Mesenchymal stem cell (in vitro differentiated cells and primary cell): Measurements from ENCODE around the gene COPS9. TPM values are rescaled to one million over a fixed set of nuclear protein-coding genes. Genes with fewer than 3 reads are reported as not detected.

Source experiments
- DNase-seq: peaks from one replicate; pipeline ENCODE4 v3.0.0-alpha.2; 2013
- H2AFZ ChIP-seq: one replicate; pipeline ENCODE4 v1.6.1; 2013; ENCODE audit warnings: low read depth, mild to moderate bottlenecking, control low read depth, inconsistent platforms, low read length, moderate library complexity
- H2AK5ac ChIP-seq: 2 replicates; pipeline ENCODE4 v1.6.1; 2013; ENCODE audit warnings: low read length, moderate library complexity, mild to moderate bottlenecking, inconsistent platforms; ENCODE audit not compliant: severe bottlenecking
- H2BK120ac ChIP-seq: one replicate; pipeline ENCODE4 v1.6.1; 2013; ENCODE audit warnings: low read depth, mild to moderate bottlenecking, inconsistent platforms, low read length, moderate library complexity
- H2BK12ac ChIP-seq, 2 experiments: one replicate each; pipeline ENCODE4 v1.6.1; 2013; ENCODE audit warnings: inconsistent platforms in 2 of 2, low read length in 2 of 2, mild to moderate bottlenecking in 2 of 2, moderate library complexity in 2 of 2, control low read depth in 1 of 2
- H2BK15ac ChIP-seq: one replicate; pipeline ENCODE4 v1.6.1; 2013; ENCODE audit warnings: mild to moderate bottlenecking, low read depth, inconsistent platforms; ENCODE audit not compliant: poor library complexity, severe bottlenecking
- H2BK5ac ChIP-seq: 2 replicates; pipeline ENCODE4 v1.6.1; 2013; ENCODE audit warnings: low read depth, mild to moderate bottlenecking, low read length, control low read depth, inconsistent platforms; ENCODE audit not compliant: poor library complexity, severe bottlenecking
- H3K14ac ChIP-seq, 2 experiments: one replicate each; pipeline ENCODE4 v1.6.1; 2013; ENCODE audit warnings: inconsistent platforms in 2 of 2, low read length in 2 of 2, control low read depth in 1 of 2, mild to moderate bottlenecking in 1 of 2, moderate library complexity in 1 of 2
- H3K18ac ChIP-seq, 2 experiments: one replicate each; pipeline ENCODE4 v1.6.1; 2013; ENCODE audit warnings: inconsistent platforms in 2 of 2, low read length in 2 of 2, control low read depth in 1 of 2, low read depth in 1 of 2, mild to moderate bottlenecking in 1 of 2
- H3K23ac ChIP-seq, 2 experiments: one replicate each; pipeline ENCODE4 v1.6.1; 2013; ENCODE audit warnings: inconsistent platforms in 2 of 2, low read length in 2 of 2, mild to moderate bottlenecking in 2 of 2, moderate library complexity in 2 of 2, control low read depth in 1 of 2
- H3K27ac ChIP-seq: 2 replicates; pipeline ENCODE4 v1.5.1; 2013; ENCODE audit warnings: mild to moderate bottlenecking, moderate library complexity, low read length, control low read depth, inconsistent platforms; ENCODE audit not compliant: poor library complexity, severe bottlenecking
- H3K27me3 ChIP-seq, 2 experiments: 2 replicates each; pipeline versions ENCODE4 v1.6.1 to v1.7.0; 2013; ENCODE audit warnings: low read length in 2 of 2, mild to moderate bottlenecking in 2 of 2, moderate library complexity in 2 of 2, control low read depth in 1 of 2, inconsistent platforms in 1 of 2; ENCODE audit not compliant: control insufficient read depth in 1 of 2, insufficient read depth in 1 of 2
- H3K36me3 ChIP-seq, 2 experiments: 2 replicates each; pipeline versions ENCODE4 v1.6.1 to v1.7.0; 2013; ENCODE audit warnings: low read length in 2 of 2, control low read depth in 1 of 2, inconsistent platforms in 1 of 2, low read depth in 1 of 2, mild to moderate bottlenecking in 1 of 2; ENCODE audit not compliant: insufficient read depth in 2 of 2, control insufficient read depth in 1 of 2
- H3K4ac ChIP-seq, 2 experiments: one replicate each; pipeline ENCODE4 v1.6.1; 2013; ENCODE audit warnings: inconsistent platforms in 2 of 2, low read length in 2 of 2, mild to moderate bottlenecking in 2 of 2, moderate library complexity in 2 of 2, control low read depth in 1 of 2, low read depth in 1 of 2
- H3K4me1 ChIP-seq: 2 replicates; pipeline ENCODE4 v1.6.1; 2013; ENCODE audit warnings: low read depth, low read length, control low read depth; ENCODE audit not compliant: control insufficient read depth, insufficient read depth
- H3K4me2 ChIP-seq: 2 replicates; pipeline ENCODE4 v1.6.1; 2013; ENCODE audit warnings: low read length, mild to moderate bottlenecking, inconsistent platforms; ENCODE audit not compliant: poor library complexity, severe bottlenecking
- H3K4me3 ChIP-seq, 2 experiments: 2 replicates each; pipeline versions ENCODE4 v1.5.1 to v1.7.0; 2013; ENCODE audit warnings: low read length in 2 of 2, mild to moderate bottlenecking in 2 of 2, control low read depth in 1 of 2, low read depth in 1 of 2; ENCODE audit not compliant: insufficient read depth in 1 of 2
- H3K79me1 ChIP-seq: replicated peaks from 2 replicates; pipeline ENCODE4 v1.6.1; 2013; ENCODE audit warnings: mild to moderate bottlenecking, control low read depth, low read length, inconsistent platforms; ENCODE audit not compliant: poor library complexity, severe bottlenecking
- H3K9ac ChIP-seq: 2 replicates; pipeline ENCODE4 v1.7.0; 2013; ENCODE audit warnings: mild to moderate bottlenecking, low read length, moderate library complexity
- H3K9me3 ChIP-seq: 2 replicates; pipeline ENCODE4 v1.7.0; 2013; ENCODE audit warnings: mild to moderate bottlenecking, low read length; ENCODE audit not compliant: control insufficient read depth
- H4K8ac ChIP-seq: one replicate; pipeline ENCODE4 v1.6.1; 2013; ENCODE audit warnings: inconsistent platforms, mild to moderate bottlenecking, low read length, moderate library complexity
- H4K91ac ChIP-seq: one replicate; pipeline ENCODE4 v1.6.1; 2013; ENCODE audit warnings: mild to moderate bottlenecking, low read length, inconsistent platforms
- WGBS: methylation state at CpG from one replicate; pipeline ENCODE4 v1.1.7; 2013; ENCODE audit warnings: mixed read lengths; 5-methylcytosine and 5-hydroxymethylcytosine counted together
- polyA plus RNA-seq, 2 experiments: library from polyadenylated mRNA; stranded (reverse); fragments of 200-250 nt; gene quantifications; one replicate each; pipeline ENCODE4 v1.2.3, GENCODE V29; 2013

COPS9 gene
- 322 TPM for polyA plus RNA-seq (2013, experiment 1 of 2)
- 340 TPM for polyA plus RNA-seq (2013, experiment 2 of 2)

DNA sequence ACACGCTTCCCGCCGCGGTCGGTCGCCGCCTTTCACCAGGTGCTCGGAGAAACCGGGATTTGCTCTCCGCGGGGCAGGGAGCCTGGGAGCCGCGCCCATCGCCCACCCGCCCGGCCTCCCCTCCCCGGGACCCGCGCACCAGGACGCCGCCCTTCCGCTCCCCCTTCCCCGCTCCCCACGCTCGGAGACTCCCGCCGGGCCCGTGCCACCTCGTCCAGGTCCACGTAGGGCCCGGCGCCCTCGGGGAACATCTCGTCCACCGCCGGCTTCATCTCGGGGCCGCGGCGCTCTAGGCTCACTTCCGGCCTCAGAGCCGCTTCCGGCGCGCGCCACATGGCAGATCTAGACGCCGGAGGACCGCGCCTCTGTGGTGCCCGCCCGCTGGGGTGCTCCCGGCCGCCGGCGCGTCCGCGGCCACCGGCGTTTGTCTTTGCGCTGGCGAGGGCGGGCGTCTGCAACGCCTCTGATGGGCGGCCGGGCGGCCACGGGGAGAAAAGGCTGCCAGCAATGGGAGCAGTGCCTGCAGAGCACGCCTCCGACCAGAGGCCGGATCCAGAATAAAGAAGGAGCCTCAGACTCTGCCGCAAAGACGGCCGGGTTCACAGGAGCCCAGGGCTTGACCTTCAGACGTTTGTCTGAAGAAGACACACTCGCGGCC is at the start of gene COPS9:
TSS of gene COPS9 (minus strand) at position 293 of the 658 bp plus-strand sequence. CDS start at position 272, 21 bp downstream.
- under 1% methylated on average over 79 of the region's 79 CpGs for WGBS
- peak within 1 kb of the TSS in 1 of 2 experiments; percentile 44 for H3K14ac ChIP-seq
- peak within 1 kb of the TSS; percentile 52 to 82 for H3K18ac ChIP-seq
- peak within 1 kb of the TSS; percentile 80 for H3K4me2 ChIP-seq
- peak; percentile 89 for DNase-seq
- peak within 1 kb of the TSS; percentile 57 to 66 for H3K4ac ChIP-seq
- peak within 1 kb of the TSS; percentile 92 for H2AFZ ChIP-seq
- H2BK120ac ChIP-seq, result no peak within 1 kb of the TSS
- no peak within 1 kb of the TSS for H2BK5ac ChIP-seq
- H3K4me3 ChIP-seq, result peak within 1 kb of the TSS; percentile 90 to 97
- no peak within 1 kb of the TSS for H3K27ac ChIP-seq
- peaks cover 18% of the 10 kb centered on the region for H3K4me1 ChIP-seq
- peak within 1 kb of the TSS in 1 of 2 experiments; percentile 53 for H3K23ac ChIP-seq
- peaks cover 8 to 16% of the 10 kb centered on the region in 2 experiments for H3K27me3 ChIP-seq
- peak within 1 kb of the TSS; percentile 20 for H2BK15ac ChIP-seq
- no peaks in the 10 kb centered on the region for H3K9me3 ChIP-seq
- H4K91ac ChIP-seq, result peak within 1 kb of the TSS; percentile 37
- H3K9ac ChIP-seq, result peak within 1 kb of the TSS; percentile 97
- no peak within 1 kb of the TSS for H2BK12ac ChIP-seq
- H3K36me3 ChIP-seq, result peaks cover 27 to 29% of the 10 kb centered on the region in 2 experiments
- peak within 1 kb of the TSS; percentile 4 for H2AK5ac ChIP-seq
- peak within 1 kb of the TSS; percentile 88 for H4K8ac ChIP-seq
- peaks cover 23% of the 10 kb centered on the region for H3K79me1 ChIP-seq

DNA sequence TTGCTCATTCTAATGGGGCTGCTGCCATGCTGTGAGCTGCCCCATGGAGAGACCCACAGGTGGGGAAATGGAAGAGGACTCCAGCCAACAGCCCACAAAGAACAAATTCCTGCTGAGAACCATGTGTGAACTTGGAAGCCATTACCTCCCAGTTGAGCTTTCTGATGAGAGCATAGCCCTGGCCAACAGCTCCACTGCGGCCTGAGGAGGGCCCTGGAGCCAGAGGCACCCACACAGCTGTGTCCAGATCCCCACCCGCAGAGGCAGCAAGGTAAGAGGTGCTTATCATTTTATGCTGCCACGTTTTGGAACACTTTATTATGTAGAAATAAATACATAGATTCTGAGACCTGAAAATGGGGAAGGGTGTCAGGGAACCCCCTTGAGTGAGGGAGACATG is 48.6 kb upstream of the COPS9 start:
- Histone ChIP-seq H3K9ac (no peak overlapping the region), H3K14ac (no peak overlapping the region), H3K36me3 (no peaks in the 10 kb centered on the region), H2AFZ (no peak overlapping the region), H2BK120ac (no peak overlapping the region), H2BK5ac (no peak overlapping the region), H3K9me3 (peaks cover 10% of the 10 kb centered on the region), H2AK5ac (no peak overlapping the region), H4K91ac (no peak overlapping the region), H3K79me1 (no peaks in the 10 kb centered on the region), H3K4me1 (no peaks in the 10 kb centered on the region), H2BK15ac (no peak overlapping the region), H3K4me2 (no peak overlapping the region), H3K4me3 (no peak overlapping the region), H3K23ac (no peak overlapping the region), H4K8ac (no peak overlapping the region), H3K18ac (no peak overlapping the region), H3K4ac (no peak overlapping the region), H3K27ac (no peak overlapping the region), H2BK12ac (no peak overlapping the region), H3K27me3 (peaks cover 0 to 90% of the 10 kb centered on the region in 2 experiments)
- DNase-seq, result no peak
- 15% methylated on average over 1 of the region's 3 CpGs for WGBS

DNA sequence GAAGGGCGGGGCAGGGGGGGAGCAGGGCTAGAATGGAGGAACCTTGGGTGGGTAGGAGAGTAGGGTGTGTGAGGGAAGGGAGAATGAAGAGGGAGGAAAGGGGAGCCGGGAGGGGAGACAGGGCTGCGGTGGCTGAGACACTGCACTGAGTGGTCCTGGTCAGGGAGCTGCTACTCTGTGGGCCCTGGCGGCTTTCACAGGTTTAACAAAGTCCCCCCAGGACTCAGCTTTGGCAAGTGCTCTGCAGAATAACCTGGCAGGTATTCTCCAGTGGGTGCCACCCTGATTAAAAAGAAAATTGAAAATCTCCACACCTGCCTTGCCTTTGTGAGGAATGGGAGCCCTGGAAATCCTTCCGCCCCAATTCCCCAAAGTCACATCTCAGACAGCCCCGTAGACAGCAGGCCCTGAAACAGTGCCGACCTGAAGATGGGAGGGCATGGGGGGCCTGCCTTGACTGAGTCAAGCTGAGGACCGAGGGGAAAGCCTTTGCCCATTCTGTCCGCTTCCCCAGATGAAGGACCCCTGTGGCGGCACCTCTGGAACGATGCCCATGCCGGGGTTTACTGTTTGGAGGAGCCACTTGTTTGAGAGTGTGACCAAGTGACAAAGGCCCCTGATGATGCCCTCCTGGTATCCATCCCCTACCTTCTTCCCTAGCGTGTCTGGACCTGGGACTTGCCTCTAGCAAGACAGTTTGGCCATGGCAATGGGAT is 47.9 kb upstream of the COPS9 start:
- 58% methylated on average over 13 of the region's 13 CpGs for WGBS
- Histone ChIP-seq H3K9me3 (peaks cover 10% of the 10 kb centered on the region), H2BK12ac (no peak overlapping the region), H3K4me1 (no peaks in the 10 kb centered on the region), H3K79me1 (no peaks in the 10 kb centered on the region), H3K4me3 (no peak overlapping the region), H3K23ac (no peak overlapping the region), H2BK120ac (no peak overlapping the region), H3K27me3 (peaks cover 0 to 90% of the 10 kb centered on the region in 2 experiments), H2BK5ac (no peak overlapping the region), H2BK15ac (no peak overlapping the region), H3K18ac (no peak overlapping the region), H3K4me2 (no peak overlapping the region), H3K36me3 (no peaks in the 10 kb centered on the region), H3K9ac (no peak overlapping the region), H3K14ac (no peak overlapping the region), H3K4ac (no peak overlapping the region), H2AFZ (no peak overlapping the region), H3K27ac (no peak overlapping the region), H2AK5ac (no peak overlapping the region), H4K91ac (no peak overlapping the region), H4K8ac (no peak overlapping the region)
- no peak for DNase-seq
